Measurements from ENCODE around the gene LGR4.

LGR4 gene

GRCh38 chr11:27485930-27486773 is 13.6 kb upstream of the LGR4 start:
- DNase-seq, result peak; percentile 64 to 80 (median 76)

- no peak for DNase-seq
These were observed 10.2 kb upstream of the LGR4 start for GRCh38 chr11:27482793-27483192.

- DNase-seq, result no peak
These were observed 9.4 kb upstream of the LGR4 start for GRCh38 chr11:27481992-27482391.

- DNase-seq, result no peak
These were observed 5.2 kb upstream of the LGR4 start for GRCh38 chr11:27477831-27478230.

GRCh38 chr11:27477243-27477642 is 4.7 kb upstream of the LGR4 start:
- DNase-seq, result no peak

GRCh38 chr11:27475622-27476021 is 3.0 kb upstream of the LGR4 start:
- no peak for DNase-seq

- DNase-seq, result no peak
These were observed 422 bp upstream of the LGR4 start for GRCh38 chr11:27473017-27473406.

GRCh38 chr11:27471589-27472397 is 797 bp downstream of the LGR4 start:
- DNase-seq, result peak; percentile 58 to 71 (median 61)

- no peak for DNase-seq
These were observed 1.6 kb downstream of the LGR4 start for GRCh38 chr11:27470826-27471588.

- DNase-seq, result no peak
These were observed 2.4 kb downstream of the LGR4 start for GRCh38 chr11:27470166-27470565.

GRCh38 chr11:27468995-27469695 is 3.4 kb downstream of the LGR4 start:
- DNase-seq, result peak in 1 of 3 donors; percentile 27

GRCh38 chr11:27468209-27468994 is 4.2 kb downstream of the LGR4 start:
- peak; percentile 38 to 68 (median 57) for DNase-seq

- DNase-seq, result no peak
These were observed 5.2 kb downstream of the LGR4 start for GRCh38 chr11:27467181-27467913.

GRCh38 chr11:27466363-27466762 is 6.2 kb downstream of the LGR4 start:
- DNase-seq, result no peak

- DNase-seq, result no peak
These were observed 7.0 kb downstream of the LGR4 start for GRCh38 chr11:27465629-27466028.

- no peak for DNase-seq
These were observed 7.7 kb downstream of the LGR4 start for GRCh38 chr11:27464909-27465308.

- no peak for DNase-seq
These were observed 8.3 kb downstream of the LGR4 start for GRCh38 chr11:27464289-27464696.

- no peak for DNase-seq
These were observed 10.0 kb downstream of the LGR4 start for GRCh38 chr11:27462543-27462942.

- DNase-seq, result no peak
These were observed 12.2 kb downstream of the LGR4 start for GRCh38 chr11:27460158-27460978.

- DNase-seq, result no peak
These were observed 13.4 kb downstream of the LGR4 start for GRCh38 chr11:27459191-27459590.
